Liver (tissue), 3 donors: Measurements from ENCODE around the gene URAD.

Experiments used
- GABPA ChIP-seq, 2 donors: IDR thresholded peaks in 1 of 2; conservative IDR thresholded peaks in 1 of 2; 2 replicates each; pipeline ENCODE4 v1.6.1; 2016; ENCODE audit warnings: antibody characterized with exemption in 2 of 2, mild to moderate bottlenecking in 1 of 2, moderate library complexity in 1 of 2
- HNF4A ChIP-seq, 2 donors: conservative IDR thresholded peaks; 2 replicates each; pipeline ENCODE4 v1.6.1; 2016; ENCODE audit warnings: antibody characterized with exemption in 2 of 2, mild to moderate bottlenecking in 2 of 2
- TF ChIP-seq, protein P1 (sequence below): fragments of 150-350 bp; IDR thresholded peaks from 2 replicates; pipeline ENCODE4 v1.5.1; 2017; ENCODE audit warnings: improper control_type of control experiment, low read depth, low read length; ENCODE audit not compliant: missing input control
- donor health status: healthy.
- donor health status: healthy.

DNA sequence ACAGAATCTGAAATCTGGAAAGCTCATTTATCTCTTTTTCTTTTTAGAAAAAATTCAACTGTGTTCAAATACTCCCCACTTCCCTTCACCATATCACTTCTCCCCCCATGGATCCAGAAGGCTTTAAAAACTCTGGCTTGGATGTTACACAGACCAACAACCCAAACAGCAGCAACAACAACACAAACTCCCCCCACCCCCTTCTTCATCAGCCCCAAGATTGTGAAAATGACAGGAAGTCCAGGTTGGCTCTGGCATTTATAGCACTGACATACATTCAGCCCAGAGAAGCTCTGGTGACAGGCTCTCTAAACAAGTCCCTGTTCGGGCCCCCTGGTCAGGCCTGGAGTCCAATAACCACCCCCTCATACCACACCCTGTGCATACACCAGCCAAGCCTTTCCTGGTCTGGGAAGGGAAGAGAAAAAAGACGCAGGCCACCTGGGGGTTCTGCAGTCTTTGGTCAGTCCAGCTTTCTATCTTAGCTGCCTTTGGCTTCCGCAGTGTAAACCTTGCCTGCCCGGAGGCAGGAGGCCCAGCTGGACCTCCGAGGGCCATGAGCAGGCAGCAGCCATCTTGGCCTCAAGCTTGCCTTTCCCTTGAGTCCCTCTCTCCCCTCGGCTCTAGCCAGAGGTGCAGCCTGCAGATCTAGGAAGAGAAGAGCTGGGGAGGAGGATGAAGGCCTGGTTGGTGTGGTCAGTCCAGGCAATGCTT is 26.2 kb downstream of the URAD start:
- TF ChIP-seq, protein P1, sequence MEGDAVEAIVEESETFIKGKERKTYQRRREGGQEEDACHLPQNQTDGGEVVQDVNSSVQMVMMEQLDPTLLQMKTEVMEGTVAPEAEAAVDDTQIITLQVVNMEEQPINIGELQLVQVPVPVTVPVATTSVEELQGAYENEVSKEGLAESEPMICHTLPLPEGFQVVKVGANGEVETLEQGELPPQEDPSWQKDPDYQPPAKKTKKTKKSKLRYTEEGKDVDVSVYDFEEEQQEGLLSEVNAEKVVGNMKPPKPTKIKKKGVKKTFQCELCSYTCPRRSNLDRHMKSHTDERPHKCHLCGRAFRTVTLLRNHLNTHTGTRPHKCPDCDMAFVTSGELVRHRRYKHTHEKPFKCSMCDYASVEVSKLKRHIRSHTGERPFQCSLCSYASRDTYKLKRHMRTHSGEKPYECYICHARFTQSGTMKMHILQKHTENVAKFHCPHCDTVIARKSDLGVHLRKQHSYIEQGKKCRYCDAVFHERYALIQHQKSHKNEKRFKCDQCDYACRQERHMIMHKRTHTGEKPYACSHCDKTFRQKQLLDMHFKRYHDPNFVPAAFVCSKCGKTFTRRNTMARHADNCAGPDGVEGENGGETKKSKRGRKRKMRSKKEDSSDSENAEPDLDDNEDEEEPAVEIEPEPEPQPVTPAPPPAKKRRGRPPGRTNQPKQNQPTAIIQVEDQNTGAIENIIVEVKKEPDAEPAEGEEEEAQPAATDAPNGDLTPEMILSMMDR, result no peak
- TF ChIP-seq HNF4A (conservative IDR thresholded peaks at IDR 0.05) (no peak), GABPA (IDR thresholded peaks at IDR 0.05 in 1 of 2, conservative IDR thresholded peaks at IDR 0.05 in 1 of 2) (no peak)
